Measurements from ENCODE around the gene ARMC8. TPM values are rescaled to one million over a fixed set of nuclear protein-coding genes. Genes with fewer than 3 reads are reported as not detected.

The ARMC8 gene
- polyA plus RNA-seq, 1 donor from 2014 or later: 90.6 TPM

DNA sequence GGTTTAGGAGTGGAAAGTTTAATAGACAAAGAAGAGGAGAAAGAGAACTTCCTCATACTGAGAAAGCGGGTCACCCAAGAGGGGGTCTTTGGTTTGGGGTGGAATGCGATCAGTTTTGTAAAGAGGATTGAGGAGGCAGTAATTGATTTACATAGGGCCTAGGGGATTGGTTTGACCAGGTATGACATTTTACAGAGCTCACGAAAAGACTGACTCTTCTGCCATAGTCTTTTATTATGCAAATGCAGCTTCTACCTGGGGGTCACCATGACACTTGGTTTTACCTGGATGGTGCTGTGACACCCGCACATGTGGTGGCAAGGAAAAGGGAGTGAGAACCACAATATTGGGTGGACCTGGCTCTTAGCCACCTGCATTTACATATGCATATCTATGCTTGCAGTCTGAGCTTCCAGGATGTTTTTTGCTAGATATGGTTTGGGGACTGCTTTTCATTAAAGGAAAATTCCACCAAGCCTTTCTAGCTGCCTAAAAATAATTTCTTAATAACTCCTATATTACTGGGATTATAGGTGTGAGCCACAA lies 149.4 kb downstream of the ARMC8 start:
- Histone ChIP-seq H3F3A (ENCODE audit: insufficient read depth, low read length, poor library complexity, severe bottlenecking) (no peaks in the 10 kb centered on the region), H3K36me3 (ENCODE audit: insufficient read depth, low read length) (no peaks in the 10 kb centered on the region), H3K9me3 (ENCODE audit: low read length) (no peaks in the 10 kb centered on the region), H3K9ac (ENCODE audit: low read length) (no peak overlapping the region), H3K79me2 (replicated peaks; ENCODE audit: insufficient read depth, low read length) (no peaks in the 10 kb centered on the region), H3K9me2 (ENCODE audit: insufficient read depth, low read length) (no peaks in the 10 kb centered on the region), H4K20me1 (ENCODE audit: insufficient read depth) (no peaks in the 10 kb centered on the region), H3K27me3 (ENCODE audit: insufficient read depth, low read depth, low read length) (no peaks in the 10 kb centered on the region), H2AFZ (ENCODE audit: low read depth, low read length) (no peak overlapping the region), H3K4me3 (ENCODE audit: low read length) (no peak overlapping the region), H3K27ac (ENCODE audit: low read length) (no peak overlapping the region), H3K4me2 (ENCODE audit: low read length) (no peak overlapping the region)
- TF ChIP-seq SMC3 (conservative IDR thresholded peaks at IDR 0.05; ENCODE audit: poor library complexity) (no peak), POLR2AphosphoS5 (IDR thresholded peaks at IDR 0.05) (no peak), RAD21 (conservative IDR thresholded peaks at IDR 0.05) (no peak), MXI1 (conservative IDR thresholded peaks at IDR 0.05; ENCODE audit: poor library complexity, severe bottlenecking) (no peak), REST (IDR thresholded peaks at IDR 0.05; ENCODE audit: borderline replicate concordance) (no peak), EZH2 (IDR thresholded peaks at IDR 0.05; ENCODE audit: borderline replicate concordance, insufficient read depth, low read length, poor library complexity, severe bottlenecking) (no peak), EP300 (conservative IDR thresholded peaks at IDR 0.05; ENCODE audit: poor library complexity, severe bottlenecking) (no peak), TAF1 (IDR thresholded peaks at IDR 0.05; ENCODE audit: low read depth) (no peak)
- TF ChIP-seq, protein P1, sequence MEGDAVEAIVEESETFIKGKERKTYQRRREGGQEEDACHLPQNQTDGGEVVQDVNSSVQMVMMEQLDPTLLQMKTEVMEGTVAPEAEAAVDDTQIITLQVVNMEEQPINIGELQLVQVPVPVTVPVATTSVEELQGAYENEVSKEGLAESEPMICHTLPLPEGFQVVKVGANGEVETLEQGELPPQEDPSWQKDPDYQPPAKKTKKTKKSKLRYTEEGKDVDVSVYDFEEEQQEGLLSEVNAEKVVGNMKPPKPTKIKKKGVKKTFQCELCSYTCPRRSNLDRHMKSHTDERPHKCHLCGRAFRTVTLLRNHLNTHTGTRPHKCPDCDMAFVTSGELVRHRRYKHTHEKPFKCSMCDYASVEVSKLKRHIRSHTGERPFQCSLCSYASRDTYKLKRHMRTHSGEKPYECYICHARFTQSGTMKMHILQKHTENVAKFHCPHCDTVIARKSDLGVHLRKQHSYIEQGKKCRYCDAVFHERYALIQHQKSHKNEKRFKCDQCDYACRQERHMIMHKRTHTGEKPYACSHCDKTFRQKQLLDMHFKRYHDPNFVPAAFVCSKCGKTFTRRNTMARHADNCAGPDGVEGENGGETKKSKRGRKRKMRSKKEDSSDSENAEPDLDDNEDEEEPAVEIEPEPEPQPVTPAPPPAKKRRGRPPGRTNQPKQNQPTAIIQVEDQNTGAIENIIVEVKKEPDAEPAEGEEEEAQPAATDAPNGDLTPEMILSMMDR (IDR thresholded peaks at IDR 0.05; ENCODE audit: poor library complexity, severe bottlenecking): no peak

DNA sequence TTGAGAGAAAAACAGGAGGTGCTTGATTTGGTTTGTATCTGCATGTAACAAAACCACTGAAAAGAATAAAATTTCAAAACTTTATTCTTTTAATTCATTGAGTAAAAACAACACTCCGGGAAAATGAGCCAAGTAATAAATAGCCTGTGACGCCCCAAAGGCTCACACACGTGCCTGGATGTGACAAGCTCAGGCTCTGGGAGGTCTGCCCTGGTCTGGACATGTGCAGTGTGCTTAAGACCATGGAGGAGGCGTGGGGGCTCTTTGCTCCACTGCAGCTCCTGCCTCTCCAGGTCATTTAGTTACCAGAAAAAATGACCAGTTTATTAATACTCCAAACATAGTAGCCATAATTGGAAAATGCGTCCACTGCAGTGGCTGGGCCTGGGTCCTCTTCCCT lies 151.1 kb downstream of the ARMC8 start:
- Histone ChIP-seq H3K4me2 (ENCODE audit: low read length) (no peak overlapping the region), H3K9me2 (ENCODE audit: insufficient read depth, low read length) (no peaks in the 10 kb centered on the region), H3K36me3 (ENCODE audit: insufficient read depth, low read length) (no peaks in the 10 kb centered on the region), H3F3A (ENCODE audit: insufficient read depth, low read length, poor library complexity, severe bottlenecking) (no peaks in the 10 kb centered on the region), H3K4me3 (ENCODE audit: low read length) (no peak overlapping the region), H2AFZ (ENCODE audit: low read depth, low read length) (no peak overlapping the region), H3K27ac (ENCODE audit: low read length) (no peak overlapping the region), H3K79me2 (replicated peaks; ENCODE audit: insufficient read depth, low read length) (no peaks in the 10 kb centered on the region), H4K20me1 (ENCODE audit: insufficient read depth) (no peaks in the 10 kb centered on the region), H3K9me3 (ENCODE audit: low read length) (no peaks in the 10 kb centered on the region), H3K27me3 (ENCODE audit: insufficient read depth, low read depth, low read length) (no peaks in the 10 kb centered on the region), H3K9ac (ENCODE audit: low read length) (no peak overlapping the region)
- TF ChIP-seq, protein P1 (IDR thresholded peaks at IDR 0.05; ENCODE audit: poor library complexity, severe bottlenecking): no peak
- TF ChIP-seq RAD21 (conservative IDR thresholded peaks at IDR 0.05) (no peak), SMC3 (conservative IDR thresholded peaks at IDR 0.05; ENCODE audit: poor library complexity) (no peak), POLR2AphosphoS5 (IDR thresholded peaks at IDR 0.05) (no peak), REST (IDR thresholded peaks at IDR 0.05; ENCODE audit: borderline replicate concordance) (no peak), EP300 (conservative IDR thresholded peaks at IDR 0.05; ENCODE audit: poor library complexity, severe bottlenecking) (no peak), TAF1 (IDR thresholded peaks at IDR 0.05; ENCODE audit: low read depth) (no peak), MXI1 (conservative IDR thresholded peaks at IDR 0.05; ENCODE audit: poor library complexity, severe bottlenecking) (no peak), EZH2 (IDR thresholded peaks at IDR 0.05; ENCODE audit: borderline replicate concordance, insufficient read depth, low read length, poor library complexity, severe bottlenecking) (no peak)
